ENCODE measurements around the gene C16orf89.

- no peak for TF ChIP-seq CTCF (IDR thresholded peaks at IDR 0.05)
- TF ChIP-seq POLR2A (IDR thresholded peaks at IDR 0.05): no peak
Observed at GRCh38 chr16:5046914-5047313, 18.8 kb downstream of the C16orf89 start.
